Hepatocyte (in vitro differentiated cells): Measurements from ENCODE around the gene LRRD1. TPM values are rescaled to one million over a fixed set of nuclear protein-coding genes. Genes with fewer than 3 reads are reported as not detected.
A peak's percentile ranks its signal among the peaks of the same experiment; 100 is the strongest.

Experiments
- DNase-seq: peaks from one replicate; pipeline ENCODE4 v3.0.0-alpha.2; 2016; ENCODE audit warnings: low spot score
- H2AFZ ChIP-seq: fragments of 200-600 bp; sonication (generic); 2 replicates; pipeline ENCODE4 v1.6.0; 2016; ENCODE audit warnings: antibody characterized with exemption, mild to moderate bottlenecking
- H3K27ac ChIP-seq: fragments of 200-600 bp; sonication (generic); 2 replicates; pipeline ENCODE4 v1.5.1; 2016; ENCODE audit warnings: mild to moderate bottlenecking
- H3K27me3 ChIP-seq: fragments of 200-600 bp; sonication (generic); 2 replicates; pipeline ENCODE4 v1.6.1; 2016
- H3K36me3 ChIP-seq: fragments of 200-600 bp; sonication (generic); replicated peaks from 2 replicates; pipeline ENCODE4 v1.5.1; 2016; ENCODE audit warnings: low read depth; ENCODE audit not compliant: insufficient read depth
- H3K4me1 ChIP-seq: fragments of 200-600 bp; sonication (generic); 2 replicates; pipeline ENCODE4 v1.5.1; 2016; ENCODE audit warnings: mild to moderate bottlenecking, moderate library complexity; ENCODE audit not compliant: insufficient read depth
- H3K4me2 ChIP-seq: fragments of 200-600 bp; sonication (generic); 2 replicates; pipeline ENCODE4 v1.6.0; 2016
- H3K4me3 ChIP-seq: fragments of 200-600 bp; sonication (generic); 2 replicates; pipeline ENCODE4 v1.5.1; 2016; ENCODE audit warnings: mild to moderate bottlenecking
- H3K79me2 ChIP-seq: fragments of 200-600 bp; sonication (generic); 2 replicates; pipeline ENCODE4 v1.6.0; 2017; ENCODE audit warnings: mild to moderate bottlenecking
- H3K9me2 ChIP-seq: fragments of 200-600 bp; sonication (generic); replicated peaks from 2 replicates; pipeline ENCODE4 v1.6.0; 2017; ENCODE audit warnings: mild to moderate bottlenecking; ENCODE audit not compliant: insufficient read depth
- H3K9me3 ChIP-seq: fragments of 200-600 bp; sonication (generic); 2 replicates; pipeline ENCODE4 v1.5.1; 2016; ENCODE audit warnings: low read depth, mild to moderate bottlenecking
- H4K20me1 ChIP-seq: fragments of 200-600 bp; sonication (generic); 2 replicates; pipeline ENCODE4 v1.6.0; 2016; ENCODE audit warnings: mild to moderate bottlenecking; ENCODE audit not compliant: insufficient read depth, poor library complexity, severe bottlenecking
- CTCF ChIP-seq: fragments of 200-600 bp; sonication (generic); IDR thresholded peaks from 2 replicates; pipeline ENCODE4 v1.5.1; 2016; ENCODE audit warnings: antibody characterized with exemption, mild to moderate bottlenecking; ENCODE audit not compliant: poor library complexity
- EZH2 ChIP-seq: fragments of 200-600 bp; sonication (generic); IDR thresholded peaks from 2 replicates; pipeline ENCODE4 v1.6.1; 2016; ENCODE audit warnings: antibody characterized with exemption, mild to moderate bottlenecking, borderline replicate concordance
- EZH2phosphoT487 ChIP-seq: fragments of 200-600 bp; sonication (generic); IDR thresholded peaks from one replicate; pipeline ENCODE4 v1.6.1; 2018; ENCODE audit warnings: antibody characterized with exemption, mild to moderate bottlenecking, low read depth, moderate library complexity; ENCODE audit not compliant: unreplicated experiment, severe bottlenecking
- WGBS: methylation state at CpG from one replicate; pipeline ENCODE4 v1.1.6; 2016; ENCODE audit warnings: low lambda C conversion rate; ENCODE audit errors: missing lambda C conversion rate; 5-methylcytosine and 5-hydroxymethylcytosine counted together
- polyA plus RNA-seq: library from polyadenylated mRNA; unstranded; fragments of >200 nt; fragmentation: Nextera tagmentation; extraction: Ambion mirVana; gene quantifications from 2 replicates; pipeline ENCODE4 v1.2.1, GENCODE V29; 2016
- total RNA-seq: library from RNA; depleted of rRNA; stranded (reverse); fragments of >200 nt; gene quantifications from 2 replicates; pipeline ENCODE4 v1.2.3, GENCODE V29; 2014

Gene LRRD1
- total and polyA plus RNA-seq, 2 experiments from 2014 or later = 0.77 TPM; not detected in 1

GRCh38 chr7:92134271-92135051, 44.5 kb downstream of the LRRD1 start, which contains the start of gene CYP51A1:
CYP51A1 (minus strand) TSS chr7:92134477; CDS start chr7:92134364, 113 bp downstream.
- H3K4me3 ChIP-seq = peak within 1 kb of the TSS; percentile 70
- H3K4me2 ChIP-seq = peak within 1 kb of the TSS; percentile 80
- no peaks in the 10 kb centered on the region for H3K9me2 ChIP-seq
- peaks cover 47% of the 10 kb centered on the region for H3K79me2 ChIP-seq
- under 1% methylated on average over 67 of the region's 73 CpGs for whole genome bisulfite sequencing
- TF ChIP-seq CTCF (no peak), EZH2phosphoT487 (no peak), EZH2 (no peak)
- peak within 1 kb of the TSS; percentile 77 for H2AFZ ChIP-seq
- H4K20me1 ChIP-seq = peaks cover 38% of the 10 kb centered on the region
- H3K9me3 ChIP-seq = no peaks in the 10 kb centered on the region
- H3K4me1 ChIP-seq = peaks cover 6% of the 10 kb centered on the region
- H3K27me3 ChIP-seq = no peaks in the 10 kb centered on the region
- DNase-seq = peak; percentile 96
- peak within 1 kb of the TSS; percentile 99 for H3K27ac ChIP-seq
- no peaks in the 10 kb centered on the region for H3K36me3 ChIP-seq

- WGBS = under 1% methylated on average over 41 of the region's 42 CpGs
- peak; percentile 86 for DNase-seq
- Histone ChIP-seq H3K4me1 (peaks cover 6% of the 10 kb centered on the region), H3K4me2 (peak overlapping the region; percentile 80), H3K27ac (peak overlapping the region; percentile 99), H3K9me2 (no peaks in the 10 kb centered on the region), H3K9me3 (no peaks in the 10 kb centered on the region), H2AFZ (peak overlapping the region; percentile 77), H3K27me3 (no peaks in the 10 kb centered on the region), H3K79me2 (peaks cover 54% of the 10 kb centered on the region), H4K20me1 (peaks cover 39% of the 10 kb centered on the region), H3K36me3 (no peaks in the 10 kb centered on the region), H3K4me3 (peak overlapping the region; percentile 70)
- peak; percentile 88 for TF ChIP-seq CTCF
- TF ChIP-seq EZH2phosphoT487 = no peak
Observed at GRCh38 chr7:92133737-92134270, 45.1 kb downstream of the LRRD1 start.

GRCh38 chr7:92133133-92133736, 45.7 kb downstream of the LRRD1 start:
- peak overlapping the region; percentile 80 for H3K4me2 ChIP-seq
- no peaks in the 10 kb centered on the region for H3K9me3 ChIP-seq
- H3K27me3 ChIP-seq = no peaks in the 10 kb centered on the region
- no peak for DNase-seq
- H3K79me2 ChIP-seq = peaks cover 58% of the 10 kb centered on the region
- H3K4me1 ChIP-seq = peaks cover 6% of the 10 kb centered on the region
- 14% methylated on average over 15 of the region's 15 CpGs for WGBS
- no peaks in the 10 kb centered on the region for H3K36me3 ChIP-seq
- H3K4me3 ChIP-seq = peak overlapping the region; percentile 70
- peak overlapping the region; percentile 77 for H2AFZ ChIP-seq
- TF ChIP-seq EZH2 (no peak), CTCF (no peak), EZH2phosphoT487 (no peak)
- peak overlapping the region; percentile 99 for H3K27ac ChIP-seq
- H3K9me2 ChIP-seq = no peaks in the 10 kb centered on the region
- H4K20me1 ChIP-seq = peaks cover 39% of the 10 kb centered on the region
